ENCODE measurements around the gene EEF2K.
A peak's percentile ranks its signal among the peaks of the same experiment; 100 is the strongest.

- TF ChIP-seq POLR2A (IDR thresholded peaks at IDR 0.05): peak; percentile 41 to 45
- TF ChIP-seq CTCF (IDR thresholded peaks at IDR 0.05): peak; percentile 80 to 89 (median 85)
- peak in 2 of 4 donors; percentile 24 to 46 for TF ChIP-seq EP300 (IDR thresholded peaks at IDR 0.05)
These were observed at the start of gene EEF2K for GRCh38 chr16:22206013-22206841.

Measured in sigmoid colon (tissue), 4 donors.